CD4-positive, alpha-beta T cell treated with Interferon gamma for 1 hour (primary cell): Measurements from ENCODE around the gene TMEM63A.

Source experiments
- DNase-seq: peaks from one replicate; pipeline ENCODE4 v3.0.0-alpha.2; 2020

Gene TMEM63A

DNA sequence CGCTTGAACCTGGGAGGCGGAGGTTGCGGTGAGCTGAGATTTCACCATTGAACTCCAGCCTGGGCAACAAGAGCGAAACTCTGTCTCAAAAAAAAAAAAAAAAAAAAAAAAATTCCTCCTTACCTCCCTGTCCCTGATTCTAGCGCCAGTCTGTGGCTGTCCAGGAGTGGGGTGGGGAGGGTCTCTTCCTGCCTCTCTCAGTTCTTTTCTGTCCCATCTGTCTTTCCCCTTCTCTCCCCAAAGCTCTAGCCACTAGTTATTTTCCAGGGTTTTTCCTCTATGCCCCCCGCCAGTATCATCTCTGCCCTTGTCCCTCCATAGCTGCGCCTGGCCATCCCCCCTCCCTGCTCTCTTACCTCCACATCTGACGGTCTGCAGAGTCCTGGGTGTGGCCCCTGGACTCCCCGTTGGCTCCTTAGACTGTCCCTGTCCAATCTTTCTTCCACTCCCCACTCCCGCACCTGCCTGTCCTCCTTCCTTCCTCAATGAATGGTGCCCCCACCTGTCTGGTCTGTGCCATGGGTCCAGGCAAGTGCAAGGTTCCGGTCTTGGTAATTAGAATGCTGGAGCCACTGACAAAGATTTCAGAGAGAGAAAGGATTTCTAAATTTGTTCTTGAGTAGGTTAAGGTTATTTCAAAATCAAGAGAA lies 1.6 kb upstream of the TMEM63A start:
- DNase-seq: no peak

DNA sequence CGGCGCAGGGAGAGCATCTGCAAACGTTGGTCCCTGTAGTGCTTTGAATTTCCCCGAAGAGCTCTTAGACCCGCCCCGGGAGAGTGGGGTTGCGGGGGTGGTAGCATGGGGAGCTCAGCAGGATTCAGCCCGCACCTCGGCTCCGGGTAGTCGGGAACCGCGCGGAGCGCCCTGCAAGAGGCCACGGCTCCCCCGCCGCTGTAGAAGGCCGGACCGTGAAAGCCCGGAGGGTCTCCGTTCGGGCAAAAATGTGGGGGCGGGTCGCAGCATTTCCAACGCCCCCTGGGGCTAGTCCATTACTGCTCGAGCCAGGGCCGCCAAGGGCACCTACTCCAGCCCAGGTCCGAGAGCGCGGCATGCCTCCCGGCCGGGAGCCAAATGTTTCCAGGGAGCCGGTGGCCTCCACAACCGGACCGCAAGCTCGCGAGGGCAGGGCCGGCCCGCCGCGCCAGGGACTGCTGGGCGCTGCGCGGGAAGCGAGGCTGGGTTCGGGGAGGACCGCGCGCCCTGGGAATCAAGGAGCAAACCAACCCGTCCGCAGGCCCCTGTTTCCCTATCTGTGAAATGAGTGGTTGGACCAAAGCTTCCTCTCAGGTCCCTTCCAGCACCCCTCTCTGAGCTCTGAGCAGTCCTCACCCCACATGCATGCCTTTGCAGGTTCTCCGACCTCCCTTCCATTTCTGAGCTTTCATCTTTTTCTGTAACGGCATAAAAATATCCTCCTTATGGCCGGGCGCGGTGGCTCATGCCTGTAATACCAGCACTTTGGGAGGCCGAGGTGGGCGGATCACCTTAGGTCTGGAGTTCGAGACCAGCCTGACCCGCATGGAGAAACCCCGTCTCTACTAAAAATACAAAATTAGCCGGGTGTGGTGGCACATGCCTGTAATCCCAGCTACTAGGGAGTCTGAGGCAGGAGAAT lies 775 bp upstream of the TMEM63A start:
- peak; percentile 17 for DNase-seq

DNA sequence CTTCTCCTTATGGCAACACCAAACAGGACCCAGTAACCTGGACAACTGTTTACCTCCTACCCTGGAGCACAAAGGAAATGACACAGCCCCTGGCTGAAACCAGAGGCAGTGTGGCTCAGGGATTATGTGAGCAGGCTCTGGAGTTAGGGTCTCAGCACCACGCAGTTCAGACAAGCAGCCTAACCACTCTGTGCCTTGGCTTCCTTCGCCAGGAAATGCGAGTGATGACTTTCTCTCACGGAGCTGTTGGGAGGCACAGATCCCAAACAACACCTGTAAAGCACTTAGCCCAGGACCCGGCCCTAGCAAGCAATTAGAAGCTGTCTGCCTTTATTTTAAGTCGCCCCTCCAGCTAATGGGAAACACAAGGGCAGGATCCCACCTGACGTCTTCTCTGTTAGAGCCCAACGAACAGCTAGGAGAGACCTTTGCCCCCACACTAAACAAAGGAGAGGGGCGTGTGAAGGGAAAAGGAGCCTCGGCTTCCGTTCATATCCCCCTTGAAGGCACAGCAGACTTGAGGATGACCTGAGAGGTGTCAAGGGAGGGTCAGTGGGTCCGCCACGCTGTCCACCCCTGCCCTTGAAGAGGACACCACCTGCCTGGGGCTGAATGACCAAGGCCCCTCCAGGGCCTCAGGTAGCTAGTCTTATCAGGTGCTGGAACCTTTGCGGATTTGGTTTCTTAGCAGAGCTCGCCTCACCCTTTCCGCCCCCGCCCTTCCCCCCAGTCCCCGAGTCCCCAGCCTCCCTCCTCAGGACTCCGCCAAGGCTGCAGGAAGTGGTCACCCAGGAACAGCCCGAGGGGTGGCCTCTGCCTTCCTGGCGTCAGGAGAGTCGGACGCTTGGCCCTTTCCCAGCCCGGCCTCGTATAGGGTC lies 860 bp downstream of the TMEM63A start:
- DNase-seq: peak; percentile 28

DNA sequence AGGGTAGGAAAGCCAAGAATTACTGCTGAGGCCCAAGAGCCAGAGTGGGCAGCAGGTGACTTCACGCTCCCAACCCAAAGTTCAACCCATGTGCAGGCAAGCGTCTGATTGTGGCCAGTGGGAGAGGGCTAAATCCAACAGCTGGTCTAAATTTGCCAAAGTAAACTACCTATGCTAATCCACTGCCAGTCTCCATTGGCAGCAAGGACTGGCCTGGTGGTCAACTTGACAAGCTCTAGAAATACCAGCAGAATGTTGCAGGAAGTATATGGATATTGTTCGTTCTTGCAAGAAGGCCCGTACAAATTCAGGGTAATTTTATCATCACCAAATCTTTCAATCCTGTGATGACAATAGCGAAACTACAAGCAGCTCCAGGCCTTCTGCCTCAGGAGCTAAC lies 1.5 kb downstream of the TMEM63A start:
- no peak for DNase-seq

DNA sequence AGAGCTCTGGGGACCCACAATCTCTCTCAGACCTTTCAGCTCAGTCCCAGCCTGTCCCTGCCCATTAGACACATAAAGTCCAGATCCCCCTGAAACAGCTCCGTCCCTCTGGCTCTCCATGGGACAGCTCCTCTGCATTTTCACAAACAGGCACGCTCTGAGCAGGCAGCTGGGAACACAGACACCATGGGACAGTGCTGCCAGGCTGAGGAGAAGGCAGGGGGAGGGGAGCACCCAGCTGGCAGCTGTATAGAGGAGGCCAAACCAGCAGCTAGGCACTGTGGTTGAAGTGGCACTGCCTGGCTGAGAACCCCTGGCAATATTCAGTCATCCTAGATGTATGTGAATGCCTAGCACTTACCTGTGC lies 2.0 kb downstream of the TMEM63A start:
- DNase-seq: no peak

DNA sequence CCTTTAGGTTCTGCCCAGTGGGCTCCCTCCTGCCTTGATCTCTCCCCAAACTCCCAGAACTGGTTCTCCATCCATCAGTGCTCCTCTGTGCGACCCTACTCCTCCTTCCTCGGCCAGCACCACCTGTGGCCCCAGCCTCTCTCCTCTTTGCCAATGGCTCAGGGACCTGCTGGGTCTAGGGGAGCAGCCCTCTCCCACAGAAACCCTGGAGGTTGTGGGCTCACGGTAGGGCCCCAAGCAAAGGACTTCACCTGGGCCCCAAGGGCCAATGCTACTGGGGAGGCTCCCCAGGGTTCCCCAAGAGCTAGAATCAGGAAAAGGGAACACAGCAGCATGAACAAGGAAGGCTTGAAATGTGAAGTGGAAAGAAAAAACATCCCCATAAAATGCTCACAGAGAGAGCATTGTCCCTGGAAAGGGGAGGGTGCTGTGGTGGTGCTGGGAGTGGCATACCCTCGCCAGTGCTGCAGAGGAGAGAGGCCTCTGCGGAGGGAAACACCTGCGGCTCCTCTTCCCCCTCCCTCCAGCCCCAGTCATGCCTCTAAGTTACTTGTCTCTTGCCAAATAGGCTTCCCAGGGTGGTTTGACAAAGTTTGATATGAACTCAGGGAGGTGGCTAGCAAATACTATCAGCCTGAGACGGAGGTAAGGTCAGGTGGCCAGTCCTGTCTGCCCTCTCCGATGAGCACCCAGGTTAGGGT lies 2.5 kb downstream of the TMEM63A start:
- DNase-seq: no peak

DNA sequence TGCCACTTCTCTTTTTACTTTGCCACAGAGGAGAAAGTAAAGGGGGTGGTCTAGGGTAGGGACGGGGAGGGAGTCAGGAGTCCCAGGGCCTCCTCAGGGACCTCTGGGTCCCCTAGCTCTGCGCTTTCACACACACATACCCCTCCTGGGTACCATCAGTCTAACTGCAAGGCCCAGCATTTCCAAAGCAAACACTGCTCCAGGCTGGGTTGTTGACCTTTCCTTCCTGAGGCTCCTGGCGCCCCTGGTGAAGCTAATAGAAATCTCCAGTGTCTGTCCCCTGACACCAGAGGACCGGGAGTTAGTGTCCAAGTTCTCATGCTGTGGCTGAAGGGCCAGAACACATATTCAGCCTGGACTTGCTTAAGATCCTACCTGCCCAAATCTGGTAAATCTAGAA lies 3.9 kb downstream of the TMEM63A start:
- DNase-seq: no peak

DNA sequence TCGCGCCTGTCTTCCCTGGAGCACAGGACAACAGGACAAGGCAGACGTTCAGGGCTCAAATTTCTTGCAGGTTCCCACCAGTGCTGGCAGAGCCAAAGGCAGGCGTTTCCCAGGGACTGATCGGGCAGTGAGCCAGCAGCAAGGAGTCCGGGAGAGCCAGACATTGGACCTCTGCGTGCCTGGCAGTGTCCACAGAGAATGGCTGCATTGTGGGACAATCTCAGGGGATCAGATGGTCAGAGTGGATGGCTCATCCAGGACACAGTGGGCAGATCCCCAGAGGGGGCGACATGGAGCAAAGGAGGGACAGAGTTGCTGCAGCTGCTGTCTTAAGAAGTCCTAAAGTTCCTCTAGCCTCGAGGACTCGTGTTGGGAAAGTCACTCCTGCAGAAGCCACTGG lies 4.6 kb downstream of the TMEM63A start:
- DNase-seq: no peak

DNA sequence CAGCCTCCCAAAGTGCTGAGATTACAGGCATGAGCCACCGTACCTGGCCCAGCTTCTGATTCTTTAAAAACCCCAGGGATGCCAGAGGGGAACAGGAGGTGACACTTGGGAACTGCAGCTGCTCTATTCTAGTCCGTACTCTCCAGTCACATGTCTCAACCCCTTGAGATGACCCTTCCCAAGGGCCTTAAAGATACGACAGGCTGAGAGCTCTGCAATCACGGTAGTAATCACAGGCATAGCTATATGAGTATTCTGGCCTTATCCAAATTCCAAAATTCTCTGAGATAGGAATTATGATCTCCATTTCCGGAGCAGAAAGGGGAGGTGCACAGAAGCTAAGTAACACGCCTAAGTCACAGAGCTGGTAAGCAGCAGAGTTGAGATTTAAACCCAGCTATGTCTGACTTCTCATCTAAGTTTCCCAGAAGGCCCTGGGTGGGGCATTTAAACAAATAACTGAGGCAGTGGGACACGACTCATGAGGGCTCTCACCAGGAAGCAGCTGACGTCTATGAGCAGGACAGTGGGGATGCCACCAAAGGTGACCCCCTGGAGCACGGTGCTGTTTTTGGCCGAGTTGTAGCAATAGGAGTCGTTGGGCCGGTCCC lies 5.2 kb downstream of the TMEM63A start:
- DNase-seq: no peak

DNA sequence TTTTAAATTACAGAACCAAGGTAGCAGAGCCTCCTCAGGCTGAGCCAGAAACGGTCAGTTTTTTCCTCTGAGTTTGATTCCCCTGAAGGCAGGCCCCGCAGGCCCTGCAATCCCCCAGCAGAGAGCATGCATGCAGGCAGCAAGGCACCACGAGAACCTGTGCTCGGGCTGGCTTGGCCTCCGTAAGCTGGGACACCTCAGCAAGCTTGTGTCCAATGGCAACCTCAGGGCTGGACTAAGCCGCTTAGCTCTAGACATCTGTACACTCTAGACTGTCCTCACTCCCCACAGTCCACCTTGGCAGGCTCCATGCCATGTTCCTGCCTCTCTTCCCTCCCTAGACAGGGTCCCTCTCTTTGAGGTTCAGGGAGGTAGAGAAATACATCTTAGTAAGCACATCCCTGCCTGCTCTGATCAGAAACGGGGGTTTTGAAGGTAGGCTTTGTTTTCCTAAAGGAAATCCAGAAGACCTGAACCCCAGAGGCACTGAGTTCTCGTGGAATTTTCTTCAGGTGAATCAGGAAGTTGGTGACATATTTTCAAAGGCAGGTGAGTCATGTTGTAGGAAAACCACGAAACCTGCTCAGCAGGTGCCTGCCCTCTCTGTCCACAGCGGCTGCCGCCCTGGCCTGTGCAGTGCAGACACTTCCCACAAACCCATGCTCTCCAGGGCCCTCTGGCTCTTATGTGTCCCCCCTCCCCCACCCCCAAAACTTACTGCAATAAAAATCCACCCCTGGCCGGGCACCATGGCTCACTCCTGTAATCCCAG lies 7.0 kb downstream of the TMEM63A start:
- DNase-seq: no peak

DNA sequence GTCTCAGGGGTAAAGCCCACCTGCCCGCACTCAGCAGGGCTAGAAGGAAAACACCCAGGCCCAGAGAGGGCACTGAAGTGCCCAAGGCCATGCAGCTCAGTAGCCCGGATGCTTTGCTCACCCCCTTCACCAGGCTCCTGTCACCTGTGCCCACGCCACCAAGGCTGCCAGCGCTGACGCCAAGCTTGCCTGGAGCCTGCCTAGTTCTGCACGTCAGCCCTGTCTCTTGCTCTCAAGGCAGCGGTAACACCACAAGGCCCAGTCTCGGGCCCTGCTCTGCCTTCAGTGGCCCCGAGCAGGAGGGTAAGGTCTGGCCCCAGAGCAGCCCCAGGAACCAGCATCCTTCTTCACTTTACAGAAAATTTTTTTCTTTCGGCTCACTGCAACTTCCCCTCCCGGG lies 7.7 kb downstream of the TMEM63A start:
- no peak for DNase-seq

DNA sequence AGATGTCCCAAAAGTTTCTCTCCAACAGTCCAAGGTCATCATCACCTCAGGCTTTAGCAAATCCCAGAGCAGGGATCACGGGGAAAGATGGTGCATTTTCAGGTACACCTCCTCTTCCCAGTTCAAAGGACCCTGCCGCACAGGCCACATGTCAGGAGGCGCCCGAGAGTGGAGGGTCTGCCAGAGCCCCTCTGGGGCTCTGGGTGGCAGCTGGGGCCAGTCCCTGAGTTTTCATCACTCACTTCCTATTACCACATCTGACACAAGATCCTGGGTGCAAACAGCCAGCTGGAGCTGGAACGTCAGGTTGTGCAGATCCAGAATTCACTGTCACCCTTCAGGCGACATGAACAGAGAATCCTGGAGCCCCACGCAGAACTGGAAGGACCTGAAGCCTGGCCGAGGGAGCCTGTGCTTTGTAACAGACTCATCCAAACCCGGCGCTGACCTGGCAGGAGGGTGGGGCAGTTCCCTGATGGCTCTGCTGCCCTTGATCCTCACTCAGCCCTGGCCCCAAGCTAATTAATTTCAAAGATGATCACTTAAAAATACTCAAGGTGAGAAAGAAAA lies 8.8 kb downstream of the TMEM63A start:
- DNase-seq: no peak

DNA sequence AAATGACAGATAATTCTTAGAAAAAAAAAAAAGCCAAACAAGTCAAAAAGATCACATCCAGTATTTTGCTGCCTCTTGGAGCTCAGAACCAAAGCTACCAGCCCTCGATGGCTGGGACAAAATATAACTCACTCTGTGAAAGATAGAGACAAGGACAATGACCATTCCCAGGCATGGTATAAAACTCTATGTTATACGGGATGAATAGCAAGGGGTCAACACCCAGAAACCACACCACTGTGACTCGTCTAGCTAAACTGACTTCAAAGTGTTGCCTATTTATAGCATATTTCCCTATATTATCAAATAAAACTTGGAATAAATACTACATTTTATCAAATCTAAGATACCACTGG lies 10.1 kb downstream of the TMEM63A start:
- DNase-seq: no peak

DNA sequence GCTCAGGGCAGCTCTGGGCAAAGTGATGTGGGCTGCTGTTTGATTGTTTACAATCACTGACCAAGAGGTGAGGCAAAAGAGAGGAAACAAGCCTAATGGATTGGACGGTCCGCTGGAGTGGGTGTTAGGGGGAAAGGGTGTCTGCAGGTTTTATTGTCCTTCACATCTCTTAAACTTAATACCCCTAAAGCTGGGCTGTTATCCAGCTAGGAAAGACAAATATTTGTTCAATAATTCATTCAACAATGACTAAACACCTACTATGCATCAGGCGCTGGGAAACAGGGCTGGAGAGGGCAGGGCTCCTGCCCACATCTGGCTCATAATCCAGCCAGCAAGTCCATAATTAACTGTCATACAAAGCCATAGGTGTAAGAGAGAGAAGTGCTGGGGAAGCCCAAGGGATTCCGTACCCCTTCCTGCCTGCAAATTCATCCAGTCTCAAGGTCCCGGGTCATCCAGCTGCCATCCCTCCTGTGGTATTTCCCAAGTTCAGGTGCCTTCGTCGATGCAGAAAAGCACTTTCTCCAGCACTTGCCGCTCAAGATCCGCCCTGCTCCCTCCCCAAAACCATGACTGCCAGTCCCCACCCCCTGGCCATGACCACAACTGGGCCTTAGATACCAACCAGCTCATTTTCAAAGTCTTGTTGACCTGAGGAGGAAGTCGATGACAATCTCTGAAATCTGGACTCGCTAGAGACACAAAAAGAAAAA lies 10.7 kb downstream of the TMEM63A start:
- DNase-seq: no peak

DNA sequence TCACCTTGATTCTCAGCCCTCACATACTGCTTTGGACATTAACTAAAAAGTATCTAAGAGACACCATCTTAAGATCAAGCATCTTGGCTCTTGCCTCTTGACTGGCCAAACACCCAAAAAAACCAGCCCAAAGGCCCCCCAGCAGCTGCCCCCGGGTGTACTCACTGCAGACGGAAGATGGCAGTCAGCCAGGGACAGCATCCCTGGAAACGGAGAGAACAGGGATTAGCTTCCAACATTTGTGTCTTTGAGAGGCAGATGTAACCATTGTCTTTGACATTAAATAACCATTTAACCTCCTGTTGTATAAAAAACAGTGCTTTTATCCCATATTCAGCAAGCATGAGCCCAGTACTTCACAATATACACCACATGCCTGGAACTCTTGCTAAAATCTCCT lies 11.3 kb downstream of the TMEM63A start:
- DNase-seq: no peak

DNA sequence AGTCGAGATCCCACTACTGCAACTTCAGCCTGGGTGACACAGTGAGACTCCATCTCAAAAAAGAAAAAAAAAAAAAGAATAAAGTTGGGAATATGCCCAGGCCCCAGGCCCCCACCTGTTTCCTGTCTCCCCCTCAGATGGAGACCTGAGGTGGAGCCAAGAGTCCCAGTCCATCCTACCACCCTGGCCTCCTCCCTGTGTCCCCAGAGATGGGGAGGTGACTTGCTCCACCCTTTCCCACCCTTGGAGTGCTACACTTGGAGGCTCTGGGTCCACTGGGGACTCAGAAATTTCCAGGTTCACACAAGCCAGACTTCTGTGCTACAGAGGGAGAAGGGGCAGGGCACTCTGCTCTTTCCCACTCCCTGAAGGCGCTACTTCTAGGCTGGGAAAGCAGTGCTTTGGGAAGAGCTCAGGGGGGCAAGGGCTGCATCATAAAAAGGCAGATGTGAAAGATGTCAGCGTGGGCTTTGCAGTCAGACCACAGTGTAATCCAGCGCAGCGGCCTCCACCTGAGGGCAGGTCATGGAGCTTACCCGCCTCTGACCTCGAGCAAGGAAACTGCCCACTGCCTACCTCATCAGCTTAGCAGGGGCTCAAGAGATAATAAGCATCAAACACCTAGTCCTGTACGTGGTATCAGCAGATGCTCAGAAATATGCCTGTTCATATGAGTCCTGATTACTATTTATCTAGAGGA lies 13.4 kb downstream of the TMEM63A start:
- no peak for DNase-seq

DNA sequence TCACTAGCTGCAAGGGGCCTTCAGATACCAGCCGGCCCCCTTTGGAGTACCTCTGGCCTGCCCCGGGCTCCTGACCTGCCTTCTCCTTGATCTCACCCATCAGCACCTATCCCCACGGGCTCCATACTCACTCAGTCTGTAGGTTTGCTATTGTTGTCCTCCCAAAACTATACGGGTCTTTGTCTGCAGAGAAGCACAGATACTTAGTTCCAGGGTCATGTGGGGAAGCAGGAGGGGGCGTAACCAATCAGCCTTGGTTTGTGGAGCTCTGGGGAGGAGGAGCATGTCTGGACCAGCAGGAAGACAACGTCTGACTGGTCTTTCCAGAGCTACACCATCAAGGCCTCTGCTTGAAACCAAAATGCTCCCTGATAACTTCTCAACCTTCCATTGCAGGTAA lies 15.2 kb downstream of the TMEM63A start:
- no peak for DNase-seq

DNA sequence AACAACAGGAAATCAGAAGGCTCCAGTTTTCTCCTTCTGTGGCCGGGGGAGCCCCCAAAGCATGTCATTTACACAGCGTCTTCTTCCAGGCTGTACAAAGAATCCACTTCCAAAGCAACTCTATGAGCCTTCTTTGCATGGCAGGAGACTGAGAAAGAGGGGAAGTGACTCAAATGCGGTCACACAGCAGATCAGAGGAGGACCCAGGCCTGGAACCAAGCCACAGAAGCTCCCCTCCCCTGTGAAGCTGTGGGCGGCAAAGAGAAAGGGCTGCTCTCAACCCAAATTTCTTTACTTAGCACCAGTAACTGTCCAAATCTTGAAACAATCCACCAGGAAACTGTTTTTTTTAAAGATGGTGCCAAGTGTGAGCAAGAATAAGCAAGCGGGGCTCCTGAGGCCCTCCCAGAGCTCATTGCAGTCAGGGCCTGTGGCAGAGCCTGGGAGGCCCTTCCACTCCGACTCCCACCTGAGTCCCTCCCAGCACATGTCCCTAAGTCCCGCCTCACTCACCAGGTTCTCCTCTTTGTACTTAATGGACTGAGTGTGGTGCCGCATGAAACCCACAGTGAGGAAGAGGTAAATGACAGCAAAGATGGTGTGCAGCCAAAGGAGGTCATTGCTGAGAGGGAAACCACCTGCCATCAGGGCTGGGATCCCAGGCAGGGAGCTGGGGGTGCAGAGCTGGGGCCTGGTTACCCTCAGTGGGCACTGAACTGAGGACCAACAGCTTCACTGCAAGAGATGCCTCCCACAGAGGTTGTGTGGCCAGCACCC lies 15.9 kb downstream of the TMEM63A start:
- DNase-seq: peak; percentile 53

DNA sequence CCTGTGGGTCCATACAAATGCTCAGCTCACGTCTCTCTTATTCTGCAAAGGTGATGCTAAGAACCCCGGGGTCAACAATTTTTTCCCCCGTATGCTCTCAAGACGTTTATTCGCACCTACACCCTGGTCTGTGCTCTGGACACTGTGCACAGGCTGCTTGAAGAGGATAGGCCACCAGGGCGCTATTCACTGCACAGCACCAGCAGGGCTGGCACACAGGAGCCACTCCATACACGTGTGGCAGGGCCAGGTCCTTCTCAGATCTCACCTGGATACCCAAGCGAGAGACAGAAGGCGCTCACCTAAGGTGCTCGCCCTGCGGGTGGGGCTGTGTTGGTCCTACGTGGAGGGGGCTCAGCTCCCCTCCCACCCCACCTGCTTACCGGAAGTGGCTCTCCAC lies 16.7 kb downstream of the TMEM63A start:
- no peak for DNase-seq
